ENCODE results near the gene SLC51A.
"Not testable (repeated sequence)": the region's sequence is repeated elsewhere in the genome, so short reads cannot be mapped to it uniquely, and the experiment has no call there.

SLC51A gene

GRCh38 chr3:196216089-196216564 is at the start of gene SLC51A:
SLC51A (plus strand) TSS chr3:196216534; CDS start chr3:196216713, 179 bp downstream.
- DNase-seq = no peak

GRCh38 chr3:196166741-196167140 is 49.6 kb upstream of the SLC51A start:
- no peak for DNase-seq

- DNase-seq = no peak
Observed at GRCh38 chr3:196168808-196169391, 47.4 kb upstream of the SLC51A start.

- DNase-seq = no peak
Observed at GRCh38 chr3:196169836-196170240, 46.5 kb upstream of the SLC51A start.

GRCh38 chr3:196170296-196170695 is 46.0 kb upstream of the SLC51A start:
- not testable (repeated sequence) for DNase-seq

GRCh38 chr3:196174652-196175051 is 41.7 kb upstream of the SLC51A start:
- DNase-seq = no peak

GRCh38 chr3:196175116-196175625 is 41.2 kb upstream of the SLC51A start:
- no peak for DNase-seq

GRCh38 chr3:196175722-196176121 is 40.6 kb upstream of the SLC51A start:
- no peak for DNase-seq

GRCh38 chr3:196177567-196177966 is 38.8 kb upstream of the SLC51A start:
- DNase-seq = no peak

GRCh38 chr3:196177967-196178366 is 38.4 kb upstream of the SLC51A start:
- DNase-seq = no peak

GRCh38 chr3:196178993-196179379 is 37.3 kb upstream of the SLC51A start:
- no peak for DNase-seq

- no peak for DNase-seq
Observed at GRCh38 chr3:196179380-196180308, 36.7 kb upstream of the SLC51A start.

- no peak for DNase-seq
Observed at GRCh38 chr3:196180346-196180745, 36.0 kb upstream of the SLC51A start.

GRCh38 chr3:196181127-196181546 is 35.2 kb upstream of the SLC51A start:
- DNase-seq = no peak

GRCh38 chr3:196184169-196184432 is 32.2 kb upstream of the SLC51A start:
- not testable (repeated sequence) for DNase-seq

- no peak for DNase-seq
Observed at GRCh38 chr3:196184881-196185280, 31.5 kb upstream of the SLC51A start.

- no peak for DNase-seq
Observed at GRCh38 chr3:196186651-196187573, 29.4 kb upstream of the SLC51A start.

- DNase-seq = no peak
Observed at GRCh38 chr3:196189566-196190347, 26.6 kb upstream of the SLC51A start.

- no peak for DNase-seq
Observed at GRCh38 chr3:196192036-196192523, 24.3 kb upstream of the SLC51A start.

GRCh38 chr3:196192524-196193051 is 23.7 kb upstream of the SLC51A start:
- DNase-seq = no peak

GRCh38 chr3:196193133-196193735 is 23.1 kb upstream of the SLC51A start:
- DNase-seq = no peak
